Measurements from ENCODE around the gene CDHR1. TPM values are rescaled to one million over a fixed set of nuclear protein-coding genes. Genes with fewer than 3 reads are reported as not detected.

CDHR1 gene
- total RNA-seq, 1 experiment from 2014 or later = not detected

GRCh38 chr10:84195044-84195830, 900 bp downstream of the CDHR1 start:
- no peak overlapping the region for H3K27ac Mint-ChIP-seq (ENCODE audit: unreplicated experiment)
- no TSS peak for BruUV-seq (replicated peaks)
- intact Hi-C loops (cut with micrococcal nuclease; ENCODE audit: unreplicated experiment) = no loop called here
- H3K9me3 Mint-ChIP-seq (ENCODE audit: low read depth, unreplicated experiment) = no peaks in the 10 kb centered on the region
- DNase-seq = no peak
- CTCF ChIA-PET = no interaction called here
- no peaks in the 10 kb centered on the region for H3K36me3 Mint-ChIP-seq (ENCODE audit: insufficient read depth, unreplicated experiment)
- peaks cover 89% of the 10 kb centered on the region for H3K27me3 Mint-ChIP-seq (ENCODE audit: unreplicated experiment)
- H3K4me3 Mint-ChIP-seq (ENCODE audit: low read depth, unreplicated experiment) = no peak overlapping the region
- H3K4me1 Mint-ChIP-seq (ENCODE audit: low read depth, unreplicated experiment) = no peaks in the 10 kb centered on the region
- no peak for TF ChIP-seq CTCF (IDR thresholded peaks at IDR 0.05; ENCODE audit: unreplicated experiment)

- no peaks in the 10 kb centered on the region for H3K36me3 Mint-ChIP-seq (ENCODE audit: insufficient read depth, unreplicated experiment)
- H3K27ac Mint-ChIP-seq (ENCODE audit: unreplicated experiment) = no peak overlapping the region
- CTCF ChIA-PET = no interaction called here
- H3K27me3 Mint-ChIP-seq (ENCODE audit: unreplicated experiment) = peaks cover 93% of the 10 kb centered on the region
- intact Hi-C loops (cut with micrococcal nuclease; ENCODE audit: unreplicated experiment) = no loop called here
- H3K9me3 Mint-ChIP-seq (ENCODE audit: low read depth, unreplicated experiment) = no peaks in the 10 kb centered on the region
- no peaks in the 10 kb centered on the region for H3K4me1 Mint-ChIP-seq (ENCODE audit: low read depth, unreplicated experiment)
- no TSS peak for BruUV-seq (replicated peaks)
- DNase-seq = no peak
- no peak overlapping the region for H3K4me3 Mint-ChIP-seq (ENCODE audit: low read depth, unreplicated experiment)
- no peak for TF ChIP-seq CTCF (IDR thresholded peaks at IDR 0.05; ENCODE audit: unreplicated experiment)
These were observed 1.7 kb downstream of the CDHR1 start for GRCh38 chr10:84196083-84196482.

GRCh38 chr10:84196941-84197340, 2.6 kb downstream of the CDHR1 start:
- no peaks in the 10 kb centered on the region for H3K9me3 Mint-ChIP-seq (ENCODE audit: low read depth, unreplicated experiment)
- no peak for TF ChIP-seq CTCF (IDR thresholded peaks at IDR 0.05; ENCODE audit: unreplicated experiment)
- H3K36me3 Mint-ChIP-seq (ENCODE audit: insufficient read depth, unreplicated experiment) = no peaks in the 10 kb centered on the region
- intact Hi-C loops (cut with micrococcal nuclease; ENCODE audit: unreplicated experiment) = no loop called here
- no peak for DNase-seq
- H3K4me3 Mint-ChIP-seq (ENCODE audit: low read depth, unreplicated experiment) = no peak overlapping the region
- no peaks in the 10 kb centered on the region for H3K4me1 Mint-ChIP-seq (ENCODE audit: low read depth, unreplicated experiment)
- H3K27ac Mint-ChIP-seq (ENCODE audit: unreplicated experiment) = no peak overlapping the region
- BruUV-seq (replicated peaks) = no TSS peak
- CTCF ChIA-PET = no interaction called here
- peaks cover 85% of the 10 kb centered on the region for H3K27me3 Mint-ChIP-seq (ENCODE audit: unreplicated experiment)

- no peak for DNase-seq
- Mint-ChIP-seq H3K27me3 (ENCODE audit: unreplicated experiment) (peaks cover 78% of the 10 kb centered on the region), H3K4me3 (ENCODE audit: low read depth, unreplicated experiment) (no peak overlapping the region), H3K9me3 (ENCODE audit: low read depth, unreplicated experiment) (no peaks in the 10 kb centered on the region), H3K4me1 (ENCODE audit: low read depth, unreplicated experiment) (no peaks in the 10 kb centered on the region), H3K27ac (ENCODE audit: unreplicated experiment) (no peak overlapping the region), H3K36me3 (ENCODE audit: insufficient read depth, unreplicated experiment) (no peaks in the 10 kb centered on the region)
- no TSS peak for BruUV-seq (replicated peaks)
- intact Hi-C loops (cut with micrococcal nuclease; ENCODE audit: unreplicated experiment) = no loop called here
- no peak for TF ChIP-seq CTCF (IDR thresholded peaks at IDR 0.05; ENCODE audit: unreplicated experiment)
- CTCF ChIA-PET = no interaction called here
These were observed 3.3 kb downstream of the CDHR1 start for GRCh38 chr10:84197643-84198042.

All from Calu3 (cell line).